GM19438 (cell line): ENCODE results near the gene MAGEF1.

Source experiments
- ATAC-seq: cut with Tn5 transposase; IDR thresholded peaks from one replicate; pipeline ENCODE4 v1.9.1; 2021; ENCODE audit warnings: low read depth; ENCODE audit not compliant: unreplicated experiment

Gene MAGEF1

GRCh38 chr3:184693011-184693975 lies 18.6 kb downstream of the MAGEF1 start:
- ATAC-seq = no peak

GRCh38 chr3:184691397-184692231 lies 20.2 kb downstream of the MAGEF1 start:
- no peak for ATAC-seq

- ATAC-seq = no peak
Measured at GRCh38 chr3:184690192-184690883, 21.5 kb downstream of the MAGEF1 start.

- no peak for ATAC-seq
Measured at GRCh38 chr3:184688882-184689271, 23.0 kb downstream of the MAGEF1 start.

GRCh38 chr3:184688251-184688881 lies 23.5 kb downstream of the MAGEF1 start:
- no peak for ATAC-seq

- no peak for ATAC-seq
Measured at GRCh38 chr3:184687363-184688015, 24.4 kb downstream of the MAGEF1 start.

GRCh38 chr3:184685646-184686045 lies 26.2 kb downstream of the MAGEF1 start:
- no peak for ATAC-seq

GRCh38 chr3:184685055-184685454 lies 26.8 kb downstream of the MAGEF1 start:
- no peak for ATAC-seq

GRCh38 chr3:184683900-184684560 lies 27.8 kb downstream of the MAGEF1 start:
- ATAC-seq = no peak

GRCh38 chr3:184683234-184683633 lies 28.6 kb downstream of the MAGEF1 start:
- ATAC-seq = no peak

- ATAC-seq = no peak
Measured at GRCh38 chr3:184682671-184683070, 29.2 kb downstream of the MAGEF1 start.

- ATAC-seq = no peak
Measured at GRCh38 chr3:184680385-184681345, 31.2 kb downstream of the MAGEF1 start.

- ATAC-seq = no peak
Measured at GRCh38 chr3:184679056-184679816, 32.6 kb downstream of the MAGEF1 start.

GRCh38 chr3:184678317-184679055 lies 33.4 kb downstream of the MAGEF1 start:
- ATAC-seq = no peak

GRCh38 chr3:184677344-184678316 lies 34.2 kb downstream of the MAGEF1 start:
- no peak for ATAC-seq

GRCh38 chr3:184676927-184677326 lies 34.9 kb downstream of the MAGEF1 start:
- no peak for ATAC-seq
